Measurements from ENCODE around the gene PDIA2. TPM values are rescaled to one million over a fixed set of nuclear protein-coding genes. Genes with fewer than 3 reads are reported as not detected.

PDIA2 gene
- total RNA-seq, 1 donor from 2014 or later, result 1.6 TPM

DNA sequence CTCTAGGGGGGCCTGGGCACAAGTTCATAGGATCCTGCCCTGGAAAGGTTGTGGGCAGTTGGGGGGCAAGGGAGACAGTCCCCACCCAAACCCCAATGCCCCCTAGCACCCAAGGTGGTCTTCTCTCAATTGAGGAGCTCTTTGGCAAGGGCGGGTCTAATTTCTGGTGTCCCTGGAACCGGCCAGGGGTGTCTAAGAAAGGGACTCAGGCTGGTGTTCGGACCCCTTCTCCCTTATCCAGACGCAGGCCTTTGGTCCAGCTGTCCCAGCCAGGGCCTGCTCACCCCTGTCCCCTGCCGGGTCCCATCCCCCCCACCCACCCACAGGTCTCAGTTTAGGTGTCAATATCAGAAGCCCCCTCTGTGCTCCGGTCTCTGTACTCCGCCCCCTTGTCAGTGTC, 3.4 kb upstream of the PDIA2 start:
- no peaks in the 10 kb centered on the region for H3K27me3 Mint-ChIP-seq (ENCODE audit: low read depth)
- TF ChIP-seq, protein P1, sequence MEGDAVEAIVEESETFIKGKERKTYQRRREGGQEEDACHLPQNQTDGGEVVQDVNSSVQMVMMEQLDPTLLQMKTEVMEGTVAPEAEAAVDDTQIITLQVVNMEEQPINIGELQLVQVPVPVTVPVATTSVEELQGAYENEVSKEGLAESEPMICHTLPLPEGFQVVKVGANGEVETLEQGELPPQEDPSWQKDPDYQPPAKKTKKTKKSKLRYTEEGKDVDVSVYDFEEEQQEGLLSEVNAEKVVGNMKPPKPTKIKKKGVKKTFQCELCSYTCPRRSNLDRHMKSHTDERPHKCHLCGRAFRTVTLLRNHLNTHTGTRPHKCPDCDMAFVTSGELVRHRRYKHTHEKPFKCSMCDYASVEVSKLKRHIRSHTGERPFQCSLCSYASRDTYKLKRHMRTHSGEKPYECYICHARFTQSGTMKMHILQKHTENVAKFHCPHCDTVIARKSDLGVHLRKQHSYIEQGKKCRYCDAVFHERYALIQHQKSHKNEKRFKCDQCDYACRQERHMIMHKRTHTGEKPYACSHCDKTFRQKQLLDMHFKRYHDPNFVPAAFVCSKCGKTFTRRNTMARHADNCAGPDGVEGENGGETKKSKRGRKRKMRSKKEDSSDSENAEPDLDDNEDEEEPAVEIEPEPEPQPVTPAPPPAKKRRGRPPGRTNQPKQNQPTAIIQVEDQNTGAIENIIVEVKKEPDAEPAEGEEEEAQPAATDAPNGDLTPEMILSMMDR (IDR thresholded peaks at IDR 0.05), result no peak
- no peak for DNase-seq (ENCODE audit: low spot score)
- H3K4me1 Mint-ChIP-seq (ENCODE audit: low read depth), result peaks cover 5% of the 10 kb centered on the region
- H3K36me3 Mint-ChIP-seq (ENCODE audit: low read depth), result no peaks in the 10 kb centered on the region
- H3K27ac Mint-ChIP-seq (ENCODE audit: unreplicated experiment), result no peak overlapping the region
- peak overlapping the region; percentile 23 for H3K4me3 Mint-ChIP-seq (ENCODE audit: unreplicated experiment)
- no peaks in the 10 kb centered on the region for H3K9me3 Mint-ChIP-seq (ENCODE audit: low read depth)

DNA sequence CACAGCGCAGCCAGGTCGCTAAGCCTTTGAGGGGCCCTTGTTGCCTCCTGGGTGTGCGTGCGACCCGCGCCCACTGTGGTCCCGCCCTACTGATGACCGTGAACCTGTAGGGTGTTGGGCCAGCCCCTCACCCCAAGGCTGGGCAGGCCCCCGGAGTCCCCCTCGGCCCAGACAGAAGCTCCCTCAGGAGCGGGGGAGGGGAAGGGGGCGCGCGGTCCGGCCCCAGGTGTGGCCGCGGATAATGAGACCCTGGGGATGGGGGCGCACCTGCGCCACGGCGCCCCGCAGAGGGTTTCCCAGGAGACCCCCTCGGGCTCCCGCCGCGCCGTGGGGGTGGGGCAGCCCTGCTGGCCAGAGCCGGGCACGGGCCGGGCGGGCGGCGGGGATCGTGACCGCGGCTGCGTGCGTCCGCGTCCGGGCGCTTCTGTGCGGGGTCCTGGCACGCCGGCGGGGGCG, 2.9 kb upstream of the PDIA2 start:
- TF ChIP-seq, protein P1 (IDR thresholded peaks at IDR 0.05), result no peak
- Mint-ChIP-seq H3K4me3 (ENCODE audit: unreplicated experiment) (no peak overlapping the region), H3K36me3 (ENCODE audit: low read depth) (no peaks in the 10 kb centered on the region), H3K27ac (ENCODE audit: unreplicated experiment) (no peak overlapping the region), H3K4me1 (ENCODE audit: low read depth) (peaks cover 4% of the 10 kb centered on the region), H3K27me3 (ENCODE audit: low read depth) (no peaks in the 10 kb centered on the region), H3K9me3 (ENCODE audit: low read depth) (no peaks in the 10 kb centered on the region)
- DNase-seq (ENCODE audit: low spot score), result no peak

DNA sequence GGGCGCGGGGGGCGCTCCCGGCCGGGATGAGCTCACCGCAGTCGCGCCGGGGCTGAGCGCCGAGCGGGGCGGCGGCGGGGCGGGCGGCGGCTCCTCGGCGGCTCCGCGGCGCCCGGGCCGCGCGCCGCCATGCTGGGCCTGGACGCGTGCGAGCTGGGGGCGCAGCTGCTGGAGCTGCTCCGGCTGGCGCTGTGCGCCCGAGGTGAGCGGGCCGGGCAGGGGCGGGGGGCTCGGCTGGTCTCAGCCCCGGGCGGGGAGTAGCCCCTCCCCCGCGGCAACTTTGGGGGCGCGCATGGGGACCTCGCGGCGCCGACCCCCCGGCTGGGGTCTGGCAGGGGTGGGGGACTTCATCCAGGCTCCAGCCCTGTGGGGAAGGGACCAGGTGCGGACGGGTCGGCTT, 2.4 kb upstream of the PDIA2 start, which contains the start of gene ARHGDIG:
ARHGDIG (plus strand) TSS at position 40 of the 400 bp plus-strand sequence; CDS start at position 130, 90 bp downstream.
- Mint-ChIP-seq H3K36me3 (ENCODE audit: low read depth) (no peaks in the 10 kb centered on the region), H3K9me3 (ENCODE audit: low read depth) (no peaks in the 10 kb centered on the region), H3K4me3 (ENCODE audit: unreplicated experiment) (peak within 1 kb of the TSS; percentile 50), H3K4me1 (ENCODE audit: low read depth) (peaks cover 3% of the 10 kb centered on the region), H3K27ac (ENCODE audit: unreplicated experiment) (no peak within 1 kb of the TSS), H3K27me3 (ENCODE audit: low read depth) (no peaks in the 10 kb centered on the region)
- DNase-seq (ENCODE audit: low spot score), result no peak
- TF ChIP-seq, protein P1 (IDR thresholded peaks at IDR 0.05), result no peak

DNA sequence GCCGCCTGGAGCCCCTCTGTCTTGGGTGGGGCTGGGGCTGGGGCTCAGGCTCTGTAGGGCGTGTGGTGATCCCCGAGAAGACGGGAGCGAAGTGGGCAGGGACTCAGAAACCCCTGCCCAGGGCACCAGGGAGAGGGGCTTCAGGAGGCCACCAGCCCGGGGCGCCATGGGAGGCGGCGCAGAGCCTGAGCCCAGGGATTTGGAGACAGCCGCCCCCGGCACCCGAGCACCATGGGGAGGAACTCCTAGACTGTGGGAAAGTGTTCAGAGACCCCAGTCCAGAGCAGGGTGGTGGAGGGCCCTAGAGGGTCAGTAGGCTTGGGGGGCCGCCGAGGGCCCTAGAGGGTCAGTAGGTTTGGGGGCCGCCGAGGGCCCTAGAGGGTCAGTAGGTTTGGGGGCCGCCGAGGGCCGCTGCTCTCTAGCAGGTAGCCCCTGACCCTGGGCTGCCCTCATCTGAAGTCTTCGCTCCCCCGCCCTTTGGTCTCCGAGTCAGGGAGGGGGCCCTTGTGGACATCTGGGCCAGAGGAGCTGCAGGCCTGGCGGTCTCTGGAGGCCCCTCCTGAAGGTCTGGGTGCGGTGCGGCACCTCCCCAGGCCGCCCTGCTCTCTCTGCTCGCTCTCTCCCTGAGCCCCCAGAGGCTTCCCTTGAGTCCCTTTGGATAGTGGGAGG, 1.8 kb upstream of the PDIA2 start:
- H3K4me3 Mint-ChIP-seq (ENCODE audit: unreplicated experiment), result peak overlapping the region; percentile 50
- no peak for DNase-seq (ENCODE audit: low spot score)
- H3K9me3 Mint-ChIP-seq (ENCODE audit: low read depth), result no peaks in the 10 kb centered on the region
- no peaks in the 10 kb centered on the region for H3K27me3 Mint-ChIP-seq (ENCODE audit: low read depth)
- H3K27ac Mint-ChIP-seq (ENCODE audit: unreplicated experiment), result no peak overlapping the region
- peaks cover 2% of the 10 kb centered on the region for H3K4me1 Mint-ChIP-seq (ENCODE audit: low read depth)
- TF ChIP-seq, protein P1 (IDR thresholded peaks at IDR 0.05), result no peak
- no peaks in the 10 kb centered on the region for H3K36me3 Mint-ChIP-seq (ENCODE audit: low read depth)

DNA sequence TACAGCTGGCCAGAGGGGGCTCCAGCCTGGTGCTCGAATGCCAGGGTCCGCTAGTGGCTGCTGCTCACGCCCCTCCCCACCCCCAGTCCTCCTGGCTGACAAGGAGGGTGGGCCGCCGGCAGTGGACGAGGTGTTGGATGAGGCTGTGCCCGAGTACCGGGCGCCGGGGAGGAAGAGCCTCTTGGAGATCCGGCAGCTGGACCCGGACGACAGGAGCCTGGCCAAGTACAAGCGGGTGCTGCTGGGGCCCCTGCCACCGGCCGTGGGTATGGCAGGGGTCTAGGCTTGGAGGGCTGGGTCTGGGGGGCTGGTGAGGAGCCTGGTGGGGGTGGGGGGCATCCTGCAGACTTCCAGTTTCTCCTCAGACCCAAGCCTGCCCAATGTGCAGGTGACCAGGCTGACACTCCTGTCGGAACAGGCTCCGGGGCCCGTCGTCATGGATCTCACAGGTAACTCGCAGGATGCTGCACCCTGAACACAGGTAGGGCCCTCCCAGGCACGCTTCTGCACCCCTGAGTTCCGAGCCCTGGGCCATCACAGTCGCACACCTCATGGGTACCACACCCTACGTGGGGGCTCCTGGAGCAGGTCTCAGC, 1.2 kb upstream of the PDIA2 start:
- Mint-ChIP-seq H3K36me3 (ENCODE audit: low read depth) (peaks cover 4% of the 10 kb centered on the region), H3K27ac (ENCODE audit: unreplicated experiment) (no peak overlapping the region), H3K4me1 (ENCODE audit: low read depth) (no peaks in the 10 kb centered on the region), H3K27me3 (ENCODE audit: low read depth) (no peaks in the 10 kb centered on the region), H3K4me3 (ENCODE audit: unreplicated experiment) (no peak overlapping the region), H3K9me3 (ENCODE audit: low read depth) (no peaks in the 10 kb centered on the region)
- TF ChIP-seq, protein P1 (IDR thresholded peaks at IDR 0.05), result no peak
- no peak for DNase-seq (ENCODE audit: low spot score)
